ENCODE measurements around the gene SLK. TPM values are rescaled to one million over a fixed set of nuclear protein-coding genes. Genes with fewer than 3 reads are reported as not detected.

SLK gene
- total RNA-seq, 1 donor from 2014 or later: 42.7 TPM

DNA sequence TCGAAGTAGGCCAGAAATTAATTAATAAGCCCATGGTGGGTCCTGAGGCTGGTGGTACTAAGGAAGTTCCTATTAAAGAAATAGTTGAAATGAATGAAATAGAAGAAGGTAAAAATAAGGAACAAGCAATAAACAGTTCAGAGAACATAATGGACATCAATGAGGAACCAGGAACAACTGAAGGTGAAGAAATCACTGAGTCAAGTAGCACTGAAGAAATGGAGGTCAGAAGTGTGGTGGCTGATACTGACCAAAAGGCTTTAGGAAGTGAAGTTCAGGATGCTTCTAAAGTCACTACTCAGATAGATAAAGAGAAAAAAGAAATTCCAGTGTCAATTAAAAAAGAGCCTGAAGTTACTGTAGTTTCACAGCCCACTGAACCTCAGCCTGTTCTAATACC is 36.0 kb downstream of the SLK start:
- TF ChIP-seq EZH2phosphoT487 (IDR thresholded peaks at IDR 0.05): no peak
- TF ChIP-seq EZH2 (IDR thresholded peaks at IDR 0.05): no peak
- TF ChIP-seq, protein P1, sequence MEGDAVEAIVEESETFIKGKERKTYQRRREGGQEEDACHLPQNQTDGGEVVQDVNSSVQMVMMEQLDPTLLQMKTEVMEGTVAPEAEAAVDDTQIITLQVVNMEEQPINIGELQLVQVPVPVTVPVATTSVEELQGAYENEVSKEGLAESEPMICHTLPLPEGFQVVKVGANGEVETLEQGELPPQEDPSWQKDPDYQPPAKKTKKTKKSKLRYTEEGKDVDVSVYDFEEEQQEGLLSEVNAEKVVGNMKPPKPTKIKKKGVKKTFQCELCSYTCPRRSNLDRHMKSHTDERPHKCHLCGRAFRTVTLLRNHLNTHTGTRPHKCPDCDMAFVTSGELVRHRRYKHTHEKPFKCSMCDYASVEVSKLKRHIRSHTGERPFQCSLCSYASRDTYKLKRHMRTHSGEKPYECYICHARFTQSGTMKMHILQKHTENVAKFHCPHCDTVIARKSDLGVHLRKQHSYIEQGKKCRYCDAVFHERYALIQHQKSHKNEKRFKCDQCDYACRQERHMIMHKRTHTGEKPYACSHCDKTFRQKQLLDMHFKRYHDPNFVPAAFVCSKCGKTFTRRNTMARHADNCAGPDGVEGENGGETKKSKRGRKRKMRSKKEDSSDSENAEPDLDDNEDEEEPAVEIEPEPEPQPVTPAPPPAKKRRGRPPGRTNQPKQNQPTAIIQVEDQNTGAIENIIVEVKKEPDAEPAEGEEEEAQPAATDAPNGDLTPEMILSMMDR (IDR thresholded peaks at IDR 0.05): no peak
- H3K27me3 Mint-ChIP-seq (ENCODE audit: insufficient read depth, low read depth): no peaks in the 10 kb centered on the region
- DNase-seq (ENCODE audit: low spot score): no peak
- Histone ChIP-seq H3K9me3 (ENCODE audit: low read depth) (no peaks in the 10 kb centered on the region), H3K79me2 (ENCODE audit: low read depth) (no peaks in the 10 kb centered on the region), H3K9ac (no peak overlapping the region), H2AFZ (replicated peaks) (no peak overlapping the region), H4K20me1 (ENCODE audit: low read depth) (no peaks in the 10 kb centered on the region), H3K27ac (no peak overlapping the region), H3K36me3 (peaks cover 7% of the 10 kb centered on the region), H3K4me1 (no peaks in the 10 kb centered on the region), H3K27me3 (no peaks in the 10 kb centered on the region), H3K4me2 (no peak overlapping the region), H3F3A (ENCODE audit: low read depth) (no peaks in the 10 kb centered on the region), H3K4me3 (no peak overlapping the region)
- no peak overlapping the region for H3K4me3 Mint-ChIP-seq
- H3K9me3 Mint-ChIP-seq: no peaks in the 10 kb centered on the region
- no peaks in the 10 kb centered on the region for H3K4me1 Mint-ChIP-seq
- H3K36me3 Mint-ChIP-seq: peaks cover 14% of the 10 kb centered on the region
- no peak overlapping the region for H3K27ac Mint-ChIP-seq

DNA sequence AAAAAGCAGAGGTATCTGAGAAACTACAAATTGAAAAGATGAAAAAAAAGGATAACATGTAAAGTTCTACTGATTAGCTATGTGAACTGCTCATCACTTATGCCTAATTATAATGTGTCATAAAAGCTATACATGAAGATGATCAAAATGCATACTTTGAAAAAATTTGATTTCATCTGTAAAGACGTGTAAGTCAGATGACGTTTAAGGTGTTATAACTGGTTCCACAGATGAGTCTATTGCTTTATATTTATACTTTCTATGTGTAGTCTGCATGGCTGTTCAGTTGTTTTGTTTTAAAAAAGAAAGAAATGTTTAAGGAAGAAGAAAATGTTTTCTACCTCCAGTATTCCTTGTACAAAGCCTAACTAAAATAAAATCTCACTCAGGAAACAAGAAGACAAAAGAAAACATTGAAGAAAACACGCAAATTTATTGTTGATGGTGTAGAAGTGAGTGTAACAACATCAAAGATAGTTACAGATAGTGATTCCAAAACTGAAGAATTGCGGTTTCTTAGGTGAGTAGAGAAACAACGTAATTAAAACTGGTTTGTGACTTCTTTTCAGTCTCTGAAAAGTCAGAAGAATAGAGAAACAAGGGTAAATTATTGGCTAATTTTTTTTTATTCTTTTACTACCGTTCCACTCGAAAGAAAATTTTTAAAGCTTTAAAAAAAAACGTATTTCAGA is 38.4 kb downstream of the SLK start:
- H3K9me3 Mint-ChIP-seq: no peaks in the 10 kb centered on the region
- Histone ChIP-seq H4K20me1 (ENCODE audit: low read depth) (no peaks in the 10 kb centered on the region), H3K27ac (no peak overlapping the region), H2AFZ (replicated peaks) (no peak overlapping the region), H3K4me2 (no peak overlapping the region), H3K9me3 (ENCODE audit: low read depth) (no peaks in the 10 kb centered on the region), H3K4me1 (no peaks in the 10 kb centered on the region), H3K9ac (no peak overlapping the region), H3K36me3 (peaks cover 3% of the 10 kb centered on the region), H3K79me2 (ENCODE audit: low read depth) (no peaks in the 10 kb centered on the region), H3F3A (ENCODE audit: low read depth) (peaks cover 6% of the 10 kb centered on the region), H3K4me3 (no peak overlapping the region), H3K27me3 (no peaks in the 10 kb centered on the region)
- H3K27ac Mint-ChIP-seq: no peak overlapping the region
- H3K36me3 Mint-ChIP-seq: peaks cover 9% of the 10 kb centered on the region
- H3K4me1 Mint-ChIP-seq: no peaks in the 10 kb centered on the region
- H3K27me3 Mint-ChIP-seq (ENCODE audit: insufficient read depth, low read depth): no peaks in the 10 kb centered on the region
- H3K4me3 Mint-ChIP-seq: no peak overlapping the region
- no peak for DNase-seq (ENCODE audit: low spot score)
- TF ChIP-seq, protein P1 (IDR thresholded peaks at IDR 0.05): no peak
- no peak for TF ChIP-seq EZH2phosphoT487 (IDR thresholded peaks at IDR 0.05)
- TF ChIP-seq EZH2 (IDR thresholded peaks at IDR 0.05): no peak

DNA sequence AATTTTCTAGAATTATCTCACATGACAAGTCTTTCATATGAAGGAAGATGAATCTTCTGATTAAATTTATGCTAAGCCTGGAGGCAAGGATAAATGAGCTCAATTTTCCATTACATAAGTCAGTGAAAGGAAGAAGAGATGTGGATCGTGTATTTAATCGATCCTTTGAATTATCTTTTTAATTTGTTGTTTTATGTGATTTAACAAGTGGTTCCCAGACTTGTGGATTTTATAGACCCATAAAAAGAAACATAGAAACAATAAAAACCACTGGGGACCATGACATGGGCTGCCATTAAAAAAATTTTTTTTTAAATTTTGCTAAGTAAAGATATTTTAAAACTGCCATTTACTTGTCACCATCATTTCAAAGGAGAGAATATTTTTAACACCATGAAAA is 45.0 kb downstream of the SLK start:
- Histone ChIP-seq H3K27ac (no peak overlapping the region), H3K9ac (no peak overlapping the region), H3K79me2 (ENCODE audit: low read depth) (no peaks in the 10 kb centered on the region), H3K36me3 (peaks cover 3% of the 10 kb centered on the region), H4K20me1 (ENCODE audit: low read depth) (no peaks in the 10 kb centered on the region), H3K4me3 (no peak overlapping the region), H3K9me3 (ENCODE audit: low read depth) (no peaks in the 10 kb centered on the region), H3F3A (ENCODE audit: low read depth) (peaks cover 9% of the 10 kb centered on the region), H3K4me2 (no peak overlapping the region), H3K27me3 (no peaks in the 10 kb centered on the region), H2AFZ (replicated peaks) (no peak overlapping the region), H3K4me1 (no peaks in the 10 kb centered on the region)
- Mint-ChIP-seq H3K4me3 (no peak overlapping the region), H3K27me3 (ENCODE audit: insufficient read depth, low read depth) (no peaks in the 10 kb centered on the region), H3K9me3 (no peaks in the 10 kb centered on the region), H3K4me1 (no peaks in the 10 kb centered on the region), H3K36me3 (peaks cover 2% of the 10 kb centered on the region), H3K27ac (no peak overlapping the region)
- no peak for DNase-seq (ENCODE audit: low spot score)
- no peak for TF ChIP-seq EZH2phosphoT487 (IDR thresholded peaks at IDR 0.05)
- no peak for TF ChIP-seq EZH2 (IDR thresholded peaks at IDR 0.05)
- TF ChIP-seq, protein P1 (IDR thresholded peaks at IDR 0.05): no peak

All from neural progenitor cell (in vitro differentiated cells).